Eye (tissue), 1 donor: Measurements from ENCODE around the gene CCDC198.

ENCODE experiments used
- DNase-seq: peaks from one replicate; pipeline ENCODE4 v3.0.0-alpha.2; 2015

CCDC198 gene, protein sequence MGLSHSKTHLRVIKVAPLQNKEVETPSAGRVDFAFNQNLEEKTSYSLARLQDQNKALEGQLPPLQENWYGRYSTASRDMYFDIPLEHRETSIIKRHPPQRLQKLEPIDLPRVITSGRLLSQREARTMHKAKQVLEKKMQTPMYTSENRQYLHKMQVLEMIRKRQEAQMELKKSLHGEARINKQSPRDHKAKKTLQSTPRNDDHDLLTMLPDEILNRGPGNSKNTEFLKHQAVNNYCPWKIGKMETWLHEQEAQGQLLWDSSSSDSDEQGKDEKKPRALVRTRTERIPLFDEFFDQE

DNA sequence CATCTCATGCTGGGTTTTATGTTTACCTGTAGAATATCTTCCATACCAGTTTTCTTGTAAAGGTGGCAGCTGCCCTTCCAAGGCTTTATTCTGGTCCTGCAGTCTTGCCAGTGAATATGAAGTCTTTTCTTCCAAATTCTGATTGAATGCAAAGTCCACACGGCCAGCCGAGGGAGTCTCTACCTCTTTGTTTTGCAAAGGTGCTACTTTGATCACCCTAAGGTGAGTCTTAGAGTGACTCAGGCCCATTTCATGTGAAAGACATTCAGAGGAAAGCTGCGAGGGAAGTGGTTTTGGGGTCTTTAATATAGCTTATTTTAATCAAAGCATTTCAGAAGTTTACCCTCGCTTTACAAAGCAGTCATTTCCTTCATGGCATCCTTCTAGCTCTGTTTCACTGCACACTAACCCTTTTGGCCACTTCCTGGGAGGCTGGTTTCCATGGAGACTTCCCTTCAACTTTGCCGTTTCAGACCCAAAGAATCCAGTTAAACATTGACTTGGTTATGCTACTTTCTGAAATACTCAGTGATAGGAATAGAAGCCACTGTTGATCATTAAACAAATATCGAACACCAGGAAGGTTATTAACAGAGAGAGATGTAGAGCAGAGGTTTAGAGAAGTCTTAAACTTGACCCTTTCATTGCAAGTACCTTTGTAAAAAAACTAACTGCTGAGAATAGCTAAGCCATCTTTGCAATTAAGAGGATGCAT lies at the start of gene CCDC198:
Gene CCDC198 (minus strand): TSS at position 391 of the 715 bp plus-strand sequence. CDS start 142 bp downstream, at position 249.
- DNase-seq: no peak

DNA sequence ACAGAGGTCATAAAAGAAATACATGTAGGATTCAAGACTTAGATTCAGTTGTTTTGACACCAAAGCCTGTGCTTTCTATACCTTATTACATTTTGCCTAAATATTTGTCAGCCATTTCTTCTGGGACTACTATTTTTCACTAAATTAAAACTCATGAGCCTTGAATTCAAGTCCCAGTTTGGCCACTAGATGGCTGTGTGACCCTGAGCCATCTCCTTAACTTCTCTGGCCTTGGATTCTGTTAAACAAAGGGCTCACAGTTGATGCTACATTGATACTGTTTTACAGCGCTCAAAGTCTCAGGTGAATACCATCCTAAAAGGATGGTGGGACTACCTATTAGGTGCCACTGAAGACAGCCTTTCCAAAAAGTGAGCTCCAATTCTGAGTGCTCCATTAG lies 39.6 kb upstream of the CCDC198 start:
- DNase-seq: peak; percentile 51

DNA sequence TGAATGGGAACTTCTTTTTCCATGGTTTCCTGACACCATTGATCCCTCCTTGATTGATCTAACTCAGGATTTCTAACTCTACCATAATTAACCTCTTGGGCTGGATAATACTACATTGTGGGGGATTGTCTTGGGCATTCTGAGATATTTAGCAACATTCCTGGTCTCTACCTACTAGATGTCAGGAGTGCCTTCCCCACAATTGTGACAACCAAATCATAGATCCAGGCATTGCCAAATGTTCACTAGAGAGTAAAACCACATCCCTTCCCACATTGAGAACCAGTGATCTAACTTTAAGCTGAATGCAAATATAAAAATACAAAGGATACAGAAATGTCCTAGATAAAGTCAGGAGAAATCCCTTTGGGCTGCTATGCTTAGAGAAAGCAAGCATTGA lies 36.9 kb upstream of the CCDC198 start:
- no peak for DNase-seq

- no peak for DNase-seq
Observed at GRCh38 chr14:57526942-57527341, 33.3 kb upstream of the CCDC198 start.

GRCh38 chr14:57519043-57519442 lies 25.4 kb upstream of the CCDC198 start:
- DNase-seq: no peak

DNA sequence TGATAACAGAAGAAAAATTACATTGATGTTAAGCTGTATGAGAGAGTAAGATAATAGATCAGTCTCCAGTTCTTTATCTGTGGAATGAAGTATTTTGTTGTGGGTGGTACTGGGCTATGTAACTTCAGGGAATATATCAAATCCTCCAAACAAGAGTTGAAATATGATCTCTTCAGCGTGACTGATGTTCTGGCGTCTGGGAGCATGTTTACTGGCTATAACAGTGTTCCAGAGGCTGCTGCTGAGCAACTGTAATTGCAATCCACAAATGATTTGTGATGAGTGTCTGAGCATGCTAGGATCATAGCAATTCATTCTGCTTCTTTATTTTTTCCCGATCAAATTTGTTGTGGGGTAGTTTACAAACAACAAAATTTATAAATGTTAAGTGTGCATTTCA lies 18.6 kb upstream of the CCDC198 start:
- no peak for DNase-seq

- no peak for DNase-seq
Observed at GRCh38 chr14:57508756-57509155, 15.1 kb upstream of the CCDC198 start.

- DNase-seq: peak; percentile 53
Observed at GRCh38 chr14:57502586-57503254, 9.1 kb upstream of the CCDC198 start.

DNA sequence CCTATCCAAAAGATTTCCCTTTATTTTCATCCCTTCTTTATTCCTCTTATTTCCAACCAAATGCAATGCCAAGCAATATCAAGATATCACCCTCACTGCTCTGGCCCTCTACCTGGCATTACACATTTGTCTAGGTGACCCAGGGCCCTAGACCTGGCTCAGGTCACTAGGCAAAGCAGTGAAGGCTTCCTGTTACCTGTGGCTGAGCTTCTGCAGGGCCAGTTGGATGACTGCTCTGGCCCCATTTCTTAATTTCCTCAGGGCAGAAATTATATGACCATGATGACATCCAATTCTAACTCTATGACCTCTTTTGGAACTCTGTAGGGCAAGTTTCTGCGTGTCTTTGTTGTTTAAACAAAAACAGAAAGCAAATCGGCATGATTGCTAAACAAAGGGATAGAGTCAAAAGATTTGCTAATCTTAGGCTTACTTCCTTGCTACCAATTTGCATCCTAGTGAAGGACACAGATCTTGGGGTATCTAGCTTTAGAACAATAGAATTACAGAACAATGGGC lies 7.4 kb upstream of the CCDC198 start:
- DNase-seq: no peak

DNA sequence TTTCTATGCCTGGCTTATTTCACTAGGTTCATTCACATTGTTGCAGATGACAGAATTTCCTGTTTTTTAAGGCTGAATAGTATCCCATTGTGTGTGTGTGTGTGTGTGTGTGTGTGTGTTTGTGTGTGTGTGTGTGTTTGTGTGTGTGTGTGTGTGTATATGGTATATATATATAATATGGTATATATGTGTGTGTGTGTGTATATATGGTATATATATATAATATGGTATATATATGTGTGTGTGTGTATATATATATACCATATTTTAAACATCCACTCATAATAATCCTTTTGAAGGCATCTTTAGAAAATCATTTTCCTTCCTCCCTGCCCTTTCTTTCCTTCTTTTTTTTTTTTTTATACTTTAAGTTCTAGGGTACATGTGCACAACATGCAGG lies 5.0 kb upstream of the CCDC198 start:
- no peak for DNase-seq

GRCh38 chr14:57498035-57498434 lies 4.4 kb upstream of the CCDC198 start:
- no peak for DNase-seq

GRCh38 chr14:57495416-57495815 lies 1.8 kb upstream of the CCDC198 start:
- DNase-seq: no peak

DNA sequence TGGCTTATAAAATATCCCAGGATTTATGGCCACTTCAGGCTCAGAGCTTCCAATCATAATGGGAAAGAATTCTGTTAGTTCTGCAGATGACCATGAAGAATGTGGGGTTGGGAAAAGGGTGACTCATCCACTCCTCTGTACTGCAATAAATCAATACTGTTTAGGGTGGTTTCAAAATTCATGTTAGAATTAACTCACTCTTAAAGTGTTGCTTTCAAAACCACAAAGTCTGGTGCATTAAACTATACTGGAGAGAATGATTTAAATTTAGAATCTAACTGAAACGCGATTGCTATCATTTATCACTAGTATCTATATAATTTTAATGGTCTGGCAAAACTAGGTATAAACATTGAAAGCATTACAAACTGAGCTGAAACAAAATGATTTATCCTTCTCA lies 798 bp downstream of the CCDC198 start:
- DNase-seq: no peak

GRCh38 chr14:57491640-57492039 lies 2.0 kb downstream of the CCDC198 start:
- no peak for DNase-seq

- DNase-seq: no peak
Observed at GRCh38 chr14:57487771-57488170, 5.9 kb downstream of the CCDC198 start.

GRCh38 chr14:57486767-57487379 lies 6.8 kb downstream of the CCDC198 start:
- peak; percentile 76 for DNase-seq

GRCh38 chr14:57485635-57486034 lies 8.0 kb downstream of the CCDC198 start:
- DNase-seq: no peak

DNA sequence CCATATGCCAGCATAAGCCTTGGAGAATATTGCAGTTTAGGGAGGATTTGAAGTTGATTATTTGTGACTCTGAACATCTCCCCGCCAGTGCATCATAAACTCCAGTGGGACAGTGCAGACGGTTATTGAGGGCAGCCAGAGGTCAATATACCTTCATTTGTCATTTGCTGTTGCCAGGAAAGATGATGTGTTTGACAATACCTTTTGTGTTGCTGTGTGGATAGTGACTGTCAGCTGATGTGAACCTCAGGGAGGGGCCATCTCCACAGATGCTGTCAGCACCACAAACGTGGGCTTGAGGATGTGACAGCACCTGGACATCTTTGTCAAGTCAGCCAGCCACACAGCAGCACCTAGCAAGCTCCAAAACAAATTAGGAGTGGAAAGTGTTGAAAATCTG lies 11.5 kb downstream of the CCDC198 start:
- peak; percentile 24 for DNase-seq

- DNase-seq: no peak
Observed at GRCh38 chr14:57480051-57480450, 13.6 kb downstream of the CCDC198 start.

DNA sequence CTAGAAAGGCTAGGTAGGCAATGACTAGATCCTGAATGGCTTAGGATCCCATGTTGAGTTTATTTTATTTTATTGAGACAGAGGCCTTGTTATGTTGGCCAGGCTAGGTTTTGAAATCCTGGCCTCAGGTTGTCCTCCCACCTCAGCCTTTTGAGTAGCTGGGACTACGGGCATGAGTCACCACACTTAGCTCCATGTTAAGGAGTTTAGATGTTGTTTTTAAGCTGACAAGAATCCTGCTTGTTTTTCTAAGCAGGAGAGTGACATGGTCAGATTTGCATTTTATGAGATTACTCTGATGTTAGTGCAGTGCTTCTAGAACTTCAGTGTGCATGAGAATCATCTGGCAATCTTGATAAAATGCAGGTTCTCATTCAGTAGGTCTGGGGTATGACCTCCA lies 14.5 kb downstream of the CCDC198 start:
- DNase-seq: no peak

DNA sequence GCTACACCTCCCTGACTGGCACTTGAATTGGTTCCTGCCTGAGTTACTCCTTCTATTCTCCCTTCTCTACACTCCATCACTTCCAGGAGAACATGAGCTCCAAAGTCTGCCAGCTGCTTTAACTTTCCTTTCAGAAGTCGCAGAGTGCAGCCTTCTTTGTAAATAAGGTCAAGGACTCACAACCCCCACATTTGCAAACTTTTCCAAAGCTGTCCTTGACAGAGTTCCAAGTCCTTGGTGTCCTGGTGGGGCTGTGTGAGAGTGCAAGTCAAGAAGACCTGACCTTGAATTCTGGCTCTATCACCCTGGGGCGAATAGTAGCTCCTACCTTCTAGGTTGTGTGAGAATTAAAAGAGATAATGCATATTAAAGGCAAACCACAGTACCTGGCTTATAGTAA lies 15.6 kb downstream of the CCDC198 start:
- no peak for DNase-seq

GRCh38 chr14:57470909-57471308 lies 22.7 kb downstream of the CCDC198 start:
- no peak for DNase-seq

GRCh38 chr14:57464008-57464730 lies 29.5 kb downstream of the CCDC198 start:
- no peak for DNase-seq
